Pulmonary artery endothelial cell (primary cell): Measurements from ENCODE around the gene TNNT1. TPM values are rescaled to one million over a fixed set of nuclear protein-coding genes. Genes with fewer than 3 reads are reported as not detected.
"Not testable (repeated sequence)": the region's sequence is repeated elsewhere in the genome, so short reads cannot be mapped to it uniquely, and the experiment has no call there.

ENCODE experiments used
- DNase-seq: peaks from one replicate; pipeline ENCODE4 v3.0.0-alpha.2; 2011; ENCODE audit warnings: low read depth, low spot score
- total RNA-seq: library from RNA; depleted of rRNA; stranded (reverse); fragments of >200 nt; gene quantifications from 2 replicates; pipeline ENCODE4 v1.2.3, GENCODE V29; 2014

Gene TNNT1
- total RNA-seq, 1 donor from 2014 or later = 2.3 TPM

DNA sequence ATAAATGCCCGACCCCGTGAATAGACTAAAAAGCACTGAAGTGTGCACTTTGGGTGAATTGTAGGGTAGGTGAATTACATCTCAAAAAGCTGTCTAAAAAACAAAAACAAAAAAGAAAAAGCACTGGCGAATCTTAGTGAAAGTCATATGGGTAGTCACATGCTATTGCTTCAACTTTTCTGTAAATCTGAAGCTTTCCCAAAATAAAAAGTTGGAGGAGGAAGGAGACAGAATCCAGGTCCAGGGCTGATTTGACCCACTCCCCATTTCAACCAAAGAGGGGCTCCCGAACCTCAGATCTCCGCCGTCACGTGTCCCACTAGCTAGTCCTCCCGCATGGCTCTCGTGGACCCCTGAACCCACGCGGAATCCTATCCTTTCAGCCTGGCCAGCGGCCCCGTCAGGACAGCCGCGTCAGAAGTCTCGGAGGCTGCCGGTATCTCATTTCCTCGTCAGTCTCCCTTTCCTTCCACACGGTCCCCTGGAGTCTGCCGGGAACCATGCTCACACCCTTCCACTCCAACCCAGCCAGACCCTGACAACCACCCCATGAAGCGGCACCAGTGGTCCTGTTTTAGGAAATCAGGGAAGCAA, 37.7 kb downstream of the TNNT1 start:
- DNase-seq = no peak

- no peak for DNase-seq
Measured at GRCh38 chr19:55109527-55110291, 39.3 kb downstream of the TNNT1 start.

DNA sequence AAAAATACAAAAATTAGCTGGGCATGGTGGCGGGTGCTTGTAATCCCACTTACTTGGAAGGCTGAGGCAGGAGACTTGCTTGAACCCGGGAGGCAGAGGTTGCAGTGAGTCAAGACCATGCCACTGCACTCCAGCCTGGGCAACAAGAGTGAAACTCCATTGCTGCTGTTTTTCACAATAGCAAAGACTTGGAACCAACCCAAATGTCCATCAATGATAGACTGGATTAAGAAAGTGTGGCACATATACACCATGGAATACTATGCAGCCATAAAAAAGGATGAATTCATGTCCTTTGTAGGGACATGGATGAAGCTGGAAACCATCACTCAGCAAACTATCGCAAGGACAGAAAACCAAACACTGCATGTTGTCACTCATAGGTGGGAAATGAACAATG, 41.8 kb downstream of the TNNT1 start:
- not testable (repeated sequence) for DNase-seq

DNA sequence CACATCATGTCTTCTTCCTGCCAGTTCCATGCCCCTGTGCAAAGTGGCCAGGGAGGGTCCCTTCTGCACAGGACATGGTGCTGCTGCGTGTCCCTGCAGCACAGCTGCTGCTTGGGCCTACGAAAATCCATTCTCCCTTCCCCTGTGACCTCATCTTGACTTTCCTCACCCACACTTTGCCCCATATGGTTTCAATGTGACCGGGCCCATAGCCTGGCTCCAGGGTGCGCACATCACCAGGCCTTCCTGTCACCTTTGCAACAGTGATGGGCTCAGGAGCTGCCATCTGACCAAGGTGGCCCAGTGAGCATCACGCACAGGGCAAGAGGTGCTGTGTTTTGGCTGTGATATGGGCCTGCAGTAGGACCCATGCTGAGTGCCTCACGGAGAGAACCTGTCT, 42.4 kb downstream of the TNNT1 start:
- DNase-seq = no peak

DNA sequence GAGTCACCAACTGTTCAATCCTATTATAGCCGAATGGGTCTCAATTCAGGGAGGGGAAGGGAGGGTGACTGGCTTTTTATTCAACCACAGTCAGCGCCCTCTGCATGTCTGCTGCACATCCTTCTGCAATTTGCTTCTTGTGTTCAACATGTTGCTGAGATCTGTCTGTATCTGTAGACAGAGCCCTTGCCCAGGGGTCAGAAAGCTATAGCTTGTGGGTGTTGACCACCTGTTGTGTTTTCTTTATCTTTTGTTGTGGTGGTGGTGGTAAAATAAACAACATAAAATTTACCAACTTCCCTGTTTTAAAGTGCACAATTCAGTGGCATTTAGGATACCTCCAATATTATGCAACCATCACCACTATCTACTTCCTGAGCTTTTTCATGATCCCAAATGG, 43.8 kb downstream of the TNNT1 start:
- no peak for DNase-seq

GRCh38 chr19:55103190-55103589, 45.8 kb downstream of the TNNT1 start:
- DNase-seq = no peak

DNA sequence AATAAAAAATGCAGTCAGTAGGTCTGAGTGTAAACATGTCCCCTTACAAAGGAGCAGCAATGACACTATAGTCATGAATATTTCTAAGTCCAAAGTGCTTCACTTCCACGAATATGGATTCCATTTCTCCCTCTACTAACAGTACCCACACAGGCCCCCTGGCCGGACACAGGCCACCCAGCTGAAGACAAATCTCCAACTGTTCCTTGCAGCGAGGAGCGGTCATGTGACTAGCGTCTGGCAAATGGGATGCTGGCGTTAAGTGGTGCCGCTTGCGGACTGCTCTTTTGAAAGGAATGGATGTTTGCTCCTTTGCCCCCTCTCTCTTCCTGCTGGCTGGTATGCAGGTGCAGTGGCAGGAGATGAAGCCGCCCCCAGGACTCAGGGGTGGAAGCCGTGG, 47.7 kb downstream of the TNNT1 start:
- DNase-seq = no peak

- no peak for DNase-seq
Measured at GRCh38 chr19:55099557-55100506, 49.2 kb downstream of the TNNT1 start.

DNA sequence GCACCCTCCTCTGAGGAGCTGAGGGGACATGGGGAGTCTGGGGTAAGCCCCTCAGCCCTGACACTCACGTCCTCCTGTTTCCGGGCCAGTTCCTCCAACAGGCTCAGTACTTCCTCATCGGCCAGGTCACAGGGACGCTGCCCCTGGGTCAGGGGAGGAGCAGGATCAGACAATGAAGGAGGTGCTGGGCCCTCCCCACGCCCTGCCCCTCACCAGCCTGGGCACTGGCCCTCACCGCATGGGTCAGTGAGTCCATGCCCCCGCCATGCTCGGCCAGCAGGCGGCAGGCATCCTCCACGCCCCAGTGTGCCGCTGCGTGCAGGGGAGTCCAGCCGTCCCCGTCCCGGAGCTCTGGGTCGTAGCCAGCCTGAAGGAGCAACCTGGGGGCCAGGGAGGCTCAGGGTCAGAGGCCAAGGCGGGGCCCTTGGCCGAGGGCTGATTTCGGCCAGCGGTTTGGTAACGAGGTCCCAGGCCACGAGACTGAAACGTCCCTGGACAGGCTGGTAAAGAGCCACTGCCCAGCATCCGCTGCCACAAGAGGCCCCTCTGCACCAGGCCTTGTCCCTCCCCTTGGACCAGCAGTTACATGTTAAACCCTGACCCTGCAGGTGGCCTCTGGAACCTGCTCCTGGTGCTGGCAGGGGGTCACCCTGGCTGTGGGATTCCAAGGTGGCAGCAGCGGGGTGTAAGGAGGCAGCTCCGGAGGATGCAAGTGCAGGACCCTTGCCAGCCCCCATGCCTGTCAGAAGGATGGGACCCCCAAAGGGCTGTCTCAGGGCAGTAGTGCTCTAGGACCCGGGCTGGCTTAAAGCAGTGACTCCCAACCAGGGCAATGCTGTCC, 50.1 kb downstream of the TNNT1 start:
- DNase-seq = no peak

- DNase-seq = no peak
Measured at GRCh38 chr19:55097864-55098715, 50.9 kb downstream of the TNNT1 start.

DNA sequence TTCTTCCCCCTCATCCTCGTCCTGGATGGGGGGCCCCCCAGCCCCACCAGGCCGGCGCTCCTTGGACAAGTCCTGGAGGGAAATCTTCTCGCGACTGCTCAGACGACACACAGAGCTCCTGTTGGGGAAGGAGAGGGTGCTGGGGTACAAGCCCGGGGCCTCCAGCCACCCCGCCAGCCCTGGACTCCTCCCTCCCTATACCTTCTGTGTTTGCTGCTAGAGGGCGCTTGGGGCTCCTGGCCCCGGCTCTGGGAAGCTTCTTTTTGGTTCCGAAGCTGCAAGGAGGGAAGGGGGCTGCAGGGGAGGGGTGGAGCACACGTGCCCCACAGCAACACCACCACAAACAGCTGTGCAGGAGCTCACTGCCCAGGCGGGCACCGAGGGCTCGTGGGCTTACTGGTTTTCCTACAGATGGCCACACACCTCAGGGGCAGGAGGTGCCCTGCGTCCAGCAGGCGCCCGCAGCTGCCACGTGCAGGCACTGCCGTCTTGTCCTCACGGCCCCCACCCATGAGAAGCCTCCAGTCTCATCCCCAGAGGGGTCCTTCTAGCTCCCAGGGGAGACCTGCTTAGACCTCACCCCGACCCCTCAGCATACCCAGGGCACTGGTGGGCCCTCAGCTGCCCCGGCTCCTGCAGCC, 52.8 kb downstream of the TNNT1 start:
- DNase-seq = no peak

DNA sequence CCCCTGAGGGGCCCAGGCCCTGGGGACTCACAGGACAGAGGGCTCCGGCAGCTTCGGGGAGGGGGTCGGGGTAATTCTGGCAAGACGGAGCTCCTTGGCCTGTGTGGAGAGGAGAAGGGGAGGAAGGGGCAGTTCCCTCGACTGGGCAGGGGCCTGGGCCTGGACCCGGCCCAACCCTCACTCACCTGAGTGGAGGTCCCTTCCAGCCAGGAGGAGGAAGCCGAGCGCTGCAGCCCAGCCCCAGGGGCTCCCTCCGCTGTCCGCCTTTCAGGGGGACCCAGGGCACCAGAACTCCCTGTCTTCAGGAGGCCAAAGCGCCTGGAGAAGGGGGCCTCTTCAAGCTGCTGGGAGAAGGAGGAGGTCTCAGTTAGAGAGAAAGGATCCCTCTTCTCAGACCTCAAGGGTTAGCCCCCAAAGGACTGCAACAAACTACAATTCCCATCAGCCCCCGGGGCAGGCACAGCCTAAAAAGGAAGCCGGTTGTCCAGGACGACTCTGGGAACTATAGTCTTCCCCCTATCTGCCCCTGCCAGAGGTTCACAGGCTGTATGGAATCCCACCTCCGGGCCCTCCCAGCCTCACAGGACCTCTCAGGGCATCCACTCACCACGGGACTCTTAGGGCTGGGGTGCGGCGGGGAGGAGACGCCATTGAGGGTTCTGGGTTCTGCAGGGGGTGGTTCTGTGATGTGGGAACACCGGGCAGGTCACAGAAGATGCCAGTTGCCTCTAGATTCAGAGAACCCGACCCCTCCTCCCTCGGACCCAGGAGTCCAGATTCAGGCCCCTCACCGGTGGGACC, 53.5 kb downstream of the TNNT1 start:
- no peak for DNase-seq

- DNase-seq = no peak
Measured at GRCh38 chr19:55094456-55095259, 54.3 kb downstream of the TNNT1 start.

- DNase-seq = no peak
Measured at GRCh38 chr19:55092423-55093318, 56.3 kb downstream of the TNNT1 start.

- no peak for DNase-seq
Measured at GRCh38 chr19:55091955-55092354, 57.1 kb downstream of the TNNT1 start.

GRCh38 chr19:55091126-55091910, 57.7 kb downstream of the TNNT1 start:
- no peak for DNase-seq
